Measurements from ENCODE around the gene INSRR.

The INSRR gene

GRCh38 chr1:156848461-156849150, 10.3 kb downstream of the INSRR start:
- peak; percentile 62 for DNase-seq

DNA sequence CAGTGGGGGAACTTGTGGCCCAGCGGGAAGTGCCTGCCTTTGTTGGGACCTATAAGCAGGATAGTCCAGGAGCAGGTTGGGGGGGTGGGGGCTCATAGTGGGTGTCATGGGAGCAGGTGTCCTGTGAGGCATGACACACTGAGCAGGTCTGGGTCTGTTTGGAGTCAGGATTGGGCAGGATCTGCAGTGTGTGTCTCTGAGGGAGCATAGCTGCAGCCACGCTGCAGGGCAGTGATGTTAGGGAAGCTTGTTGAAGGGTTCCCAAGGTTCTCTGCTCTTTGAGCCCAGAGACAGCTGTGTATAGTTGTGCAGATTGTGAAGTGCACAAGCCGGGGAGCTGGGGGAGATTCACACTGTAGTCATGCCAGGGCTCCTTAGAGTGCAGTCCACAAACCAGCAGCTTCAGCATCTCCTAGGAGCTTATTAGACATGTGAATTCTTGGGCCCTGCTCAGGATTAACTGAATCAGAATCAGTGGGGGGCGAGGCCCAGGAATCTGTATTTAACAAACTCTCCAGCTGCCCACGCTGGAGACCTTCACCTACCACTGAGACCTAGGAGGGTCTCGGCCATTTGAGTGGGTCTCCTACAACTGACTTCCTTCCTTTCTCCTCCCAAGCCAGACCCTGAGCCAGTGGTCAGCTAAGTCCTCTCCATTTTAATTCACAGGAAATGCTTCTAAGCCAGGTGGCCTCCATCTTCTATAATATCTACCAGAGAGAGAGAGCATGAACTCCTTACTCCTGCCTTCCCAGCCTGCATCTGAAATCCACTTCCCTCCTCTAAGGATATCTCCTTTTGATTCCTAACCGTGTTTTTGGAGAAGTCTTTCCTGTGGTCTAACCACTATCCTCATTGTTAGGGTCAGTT, 11.1 kb downstream of the INSRR start:
- DNase-seq, result no peak

DNA sequence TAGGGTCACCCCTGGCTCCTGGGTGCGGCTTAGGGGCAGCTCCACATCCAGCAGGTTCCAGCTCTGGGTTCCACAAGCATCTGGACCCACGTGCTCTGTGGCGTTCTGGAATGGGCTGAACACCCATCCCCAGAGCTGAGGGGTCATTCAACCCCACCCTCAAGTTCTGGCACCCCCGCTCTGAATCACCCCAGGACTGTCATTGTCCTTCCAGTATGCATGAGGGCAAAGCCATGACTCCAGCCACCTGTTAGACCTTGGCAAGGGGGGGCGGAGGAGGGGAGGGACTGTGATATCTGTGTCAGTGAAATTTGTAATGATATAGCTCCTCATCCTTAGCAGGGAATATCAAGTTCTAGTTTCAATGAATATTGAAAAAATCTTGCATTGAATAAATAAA, 12.3 kb downstream of the INSRR start:
- DNase-seq, result no peak

DNA sequence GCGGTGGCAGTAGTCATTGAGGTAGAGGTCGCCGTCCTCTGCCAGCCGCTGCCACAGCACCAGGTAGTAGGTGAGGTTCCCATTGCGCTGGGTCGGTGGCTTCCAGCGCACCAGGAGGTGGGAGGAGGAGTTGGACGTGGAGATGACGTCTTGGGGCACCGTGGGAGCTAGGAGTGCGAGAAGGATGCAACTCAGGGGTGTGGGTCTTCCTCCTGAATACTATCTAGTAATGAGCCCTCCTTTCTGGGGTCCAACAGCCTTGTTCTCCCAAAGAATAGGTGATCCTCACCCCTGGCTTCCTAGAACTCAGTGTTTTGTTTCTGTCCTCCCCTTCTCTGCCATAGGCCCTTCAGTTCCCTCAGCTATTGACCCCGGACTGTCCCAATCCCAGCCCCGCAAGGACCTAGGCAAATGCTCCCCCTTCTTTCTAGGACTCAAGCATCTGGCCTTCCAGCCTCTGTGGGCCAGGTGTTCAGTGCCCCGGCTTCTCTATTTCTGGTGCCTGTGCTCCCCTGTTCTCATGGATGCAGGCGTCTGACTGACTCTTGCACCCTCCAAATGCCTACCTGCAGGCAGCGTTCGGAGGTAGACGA, 12.9 kb downstream of the INSRR start:
- DNase-seq, result no peak

GRCh38 chr1:156845055-156845952, 13.6 kb downstream of the INSRR start:
- DNase-seq, result peak; percentile 52

DNA sequence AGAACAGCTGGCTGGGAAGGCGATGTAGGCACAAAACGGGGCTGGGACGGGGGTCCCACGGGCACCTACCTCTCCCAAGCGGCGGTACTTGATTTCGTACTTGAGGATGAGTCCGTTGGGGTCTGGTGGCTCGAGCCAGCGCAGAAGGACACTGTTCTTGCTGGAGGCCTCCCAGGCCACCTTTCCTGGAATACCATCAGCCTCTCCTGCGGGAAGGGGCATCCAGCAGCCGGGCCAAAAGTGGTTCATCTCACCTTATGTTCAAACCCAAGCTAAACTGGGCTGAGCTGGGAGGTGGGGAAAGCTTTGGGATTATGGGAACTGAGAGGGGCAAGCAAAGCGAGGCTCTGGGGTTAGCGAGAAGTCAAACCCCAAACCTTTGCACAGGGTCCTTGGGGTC, 14.3 kb downstream of the INSRR start:
- DNase-seq, result no peak

DNA sequence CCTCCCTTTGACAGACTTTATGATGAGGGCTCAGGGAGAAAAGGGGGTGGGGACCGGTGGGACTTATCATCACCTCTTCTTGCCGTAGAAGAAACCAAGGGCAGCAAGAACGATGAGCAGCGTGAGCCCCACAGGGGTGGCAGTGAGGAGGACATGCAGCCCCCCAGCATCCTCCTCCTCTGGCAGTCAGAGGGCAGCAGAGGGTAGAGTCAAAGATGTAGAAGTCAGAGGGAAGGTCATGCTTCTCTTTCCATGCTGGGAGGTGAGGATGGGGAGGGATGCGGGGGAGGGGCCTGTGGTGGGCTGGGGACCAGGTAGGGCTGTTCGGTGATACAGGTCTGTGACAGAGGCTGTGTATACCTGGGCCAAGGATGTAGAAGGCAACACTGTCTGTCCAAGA, 14.8 kb downstream of the INSRR start:
- DNase-seq, result no peak

- DNase-seq, result no peak
These were observed 16.2 kb downstream of the INSRR start for GRCh38 chr1:156842618-156843300.

DNA sequence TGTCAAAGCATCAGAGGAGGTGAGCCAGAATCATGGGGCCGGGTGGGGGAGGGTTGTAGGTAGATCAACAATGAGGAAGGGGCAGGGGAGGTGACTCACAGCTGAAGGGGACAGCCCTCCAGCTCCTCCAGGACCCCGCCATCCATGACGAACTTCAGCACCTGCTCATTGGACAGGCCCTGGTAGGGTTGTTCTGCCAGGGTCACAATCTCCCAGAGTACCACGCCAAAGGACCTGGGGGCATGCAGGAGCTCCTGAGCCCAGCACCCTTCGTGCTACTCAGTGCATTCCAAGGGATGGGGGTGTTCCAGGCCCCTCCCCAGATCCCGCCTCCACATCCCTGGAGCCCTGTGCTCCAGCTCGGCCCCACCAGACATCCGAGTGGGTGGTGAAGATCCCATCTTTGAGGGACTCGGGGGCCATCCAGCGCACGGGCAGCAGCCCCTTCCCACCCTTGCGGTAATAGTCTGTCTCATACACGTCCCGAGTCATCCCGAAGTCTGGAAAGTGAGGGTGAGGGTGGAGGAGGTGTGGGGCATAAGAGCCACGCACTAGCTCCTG, 17.5 kb downstream of the INSRR start:
- DNase-seq, result no peak

- DNase-seq, result no peak
These were observed 18.0 kb downstream of the INSRR start for GRCh38 chr1:156840898-156841279.

DNA sequence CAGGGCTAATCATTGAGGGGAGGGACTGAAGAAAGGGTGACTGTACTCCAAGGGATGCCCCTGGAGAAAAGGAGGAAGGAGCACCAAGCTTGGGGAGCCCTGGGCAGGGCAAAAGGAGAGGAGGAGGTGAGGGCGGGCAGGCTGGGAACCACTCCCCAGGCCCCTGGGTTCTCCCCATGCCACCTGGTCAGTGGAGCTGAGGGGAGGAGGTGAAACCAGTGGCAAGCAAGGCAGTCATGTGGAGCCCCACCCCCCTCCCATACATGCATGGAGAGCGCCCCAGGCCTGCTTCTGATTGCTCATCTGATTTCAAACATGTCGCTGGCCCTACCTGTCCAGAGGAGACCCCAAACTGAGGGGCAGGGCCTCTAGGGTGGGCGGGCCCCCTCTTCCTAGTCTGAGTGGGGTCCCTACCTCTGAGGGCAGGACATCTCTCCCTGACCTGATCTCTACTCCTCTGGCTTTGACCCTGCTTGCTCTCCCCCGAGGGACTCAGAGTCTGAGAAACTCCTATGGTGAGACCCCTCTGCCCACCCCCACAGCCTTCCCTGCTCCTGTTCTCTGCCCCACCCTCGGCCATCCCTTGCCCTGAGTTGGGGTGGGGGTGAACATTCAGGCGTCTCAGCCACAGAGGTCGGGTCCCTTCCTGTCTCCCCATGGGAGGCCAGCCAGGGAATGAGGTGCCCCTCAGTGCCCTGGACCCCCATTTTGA, 18.6 kb downstream of the INSRR start:
- DNase-seq, result no peak

GRCh38 chr1:156839426-156840109, 19.3 kb downstream of the INSRR start:
- DNase-seq, result no peak

- peak; percentile 29 for DNase-seq
These were observed 19.9 kb downstream of the INSRR start for GRCh38 chr1:156838972-156839371.

- DNase-seq, result no peak
These were observed 22.0 kb downstream of the INSRR start for GRCh38 chr1:156836892-156837291.

DNA sequence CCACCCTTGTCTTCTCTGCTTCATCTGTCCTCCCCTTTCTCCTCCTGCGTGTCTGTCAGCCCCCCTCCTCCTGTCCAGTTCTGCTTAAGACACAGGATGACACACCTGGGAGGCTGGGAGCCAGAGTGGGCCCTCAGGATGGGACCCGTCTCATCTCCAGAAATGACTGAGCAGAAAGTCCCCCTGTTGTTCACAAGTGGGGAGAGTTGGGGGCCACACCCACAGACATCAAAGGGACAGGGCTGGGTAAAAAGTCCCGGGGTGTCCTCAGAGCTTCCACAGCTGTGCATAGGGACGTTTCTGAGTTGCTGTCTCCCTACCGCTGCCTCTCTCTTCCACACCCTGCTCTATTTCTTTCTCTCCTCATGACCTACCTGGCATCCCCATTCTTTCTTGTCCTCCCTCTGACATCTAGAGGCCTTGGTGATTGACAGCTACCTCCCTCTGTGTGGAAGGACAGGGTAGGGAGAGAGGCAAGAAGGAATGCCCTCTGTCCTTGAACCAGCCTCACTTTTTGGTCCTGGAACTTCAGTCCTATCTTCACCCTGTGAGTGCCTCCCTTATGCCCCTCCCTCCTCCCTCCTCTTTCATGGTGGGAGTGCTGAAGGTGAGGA, 22.8 kb downstream of the INSRR start:
- DNase-seq, result no peak

DNA sequence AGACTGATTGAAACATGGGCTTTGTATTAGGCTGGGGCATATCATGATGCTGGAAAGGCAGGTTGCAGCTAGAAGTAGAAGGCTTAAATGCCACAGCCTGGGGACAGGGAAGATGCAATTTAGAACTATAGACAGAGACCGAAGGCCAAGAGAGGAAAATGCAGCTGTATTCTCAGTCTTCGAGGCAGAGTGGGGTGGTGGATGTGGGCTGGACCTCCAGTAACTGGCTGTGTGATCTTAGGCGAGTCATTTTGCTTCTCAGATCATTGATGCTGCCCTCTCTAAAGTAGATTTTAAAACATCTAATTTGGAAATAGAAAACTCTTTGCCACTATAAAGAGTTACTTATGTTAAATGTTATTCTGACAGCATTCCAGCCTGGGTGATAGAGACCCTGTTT, 24.6 kb downstream of the INSRR start:
- no peak for DNase-seq

DNA sequence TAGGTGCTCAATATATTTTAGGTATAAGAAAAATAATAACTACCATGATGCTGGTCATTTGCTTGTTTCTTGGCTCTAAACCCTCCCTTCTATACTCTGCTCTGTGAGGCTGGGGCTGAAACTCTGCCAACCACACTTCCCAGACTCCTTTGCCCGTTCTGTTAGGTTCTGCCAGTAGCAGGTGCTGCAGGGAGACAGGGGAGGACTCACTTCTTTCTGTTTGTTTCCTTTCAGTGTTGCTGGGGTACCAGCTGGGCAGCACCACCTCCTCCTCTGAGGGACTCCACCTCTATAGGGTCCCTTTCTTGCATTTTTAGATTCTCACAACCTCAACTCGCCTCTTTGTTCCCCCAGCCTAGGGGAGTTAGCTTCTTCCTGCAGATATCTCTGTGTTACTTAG, 25.3 kb downstream of the INSRR start:
- no peak for DNase-seq

- no peak for DNase-seq
These were observed 26.5 kb downstream of the INSRR start for GRCh38 chr1:156832434-156832833.

DNA sequence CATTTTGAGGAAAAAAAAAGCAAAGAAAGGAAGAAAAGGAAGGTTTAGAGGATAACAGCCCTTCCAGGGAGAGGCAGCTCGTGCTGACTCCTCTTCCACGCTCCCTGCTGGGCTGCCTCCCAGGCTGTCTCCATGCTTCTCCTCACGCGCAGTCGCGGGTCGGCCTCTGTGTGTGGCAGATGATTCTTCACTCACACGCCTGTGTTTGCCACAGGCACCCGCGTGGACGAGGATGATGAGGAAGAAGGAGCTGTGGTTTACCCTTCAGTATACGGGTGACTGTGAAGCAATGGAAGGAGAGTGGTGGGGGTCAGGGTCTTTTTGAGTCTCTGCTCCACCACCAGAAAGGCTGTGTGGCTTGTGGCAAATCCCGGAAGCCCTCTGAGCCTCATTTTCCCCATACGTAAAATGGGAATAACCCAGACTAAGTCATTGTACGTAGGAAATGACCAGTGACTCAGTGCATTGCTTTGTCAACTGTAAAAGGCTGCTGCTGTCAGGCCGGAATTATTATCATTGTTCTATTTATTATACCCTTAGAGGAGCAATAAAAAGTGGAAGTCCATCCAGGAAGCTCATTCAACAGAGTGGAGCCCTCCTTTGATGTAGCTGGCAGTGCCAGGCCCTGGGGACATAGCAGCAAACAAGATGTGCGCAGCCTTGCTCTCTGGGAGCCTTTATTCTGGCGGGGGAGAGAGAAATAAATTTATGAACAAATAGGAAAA, 30.4 kb downstream of the INSRR start:
- no peak for DNase-seq
